Liver (tissue), 3 donors: ENCODE results near the gene ADAP1.

Experiments
- EGR1 ChIP-seq, 2 donors: IDR thresholded peaks; 2 replicates each; pipeline ENCODE4 v1.6.1; 2016 to 2018; ENCODE audit warnings: antibody characterized with exemption in 2 of 2, low read depth in 2 of 2
- JUND ChIP-seq, 2 donors: IDR thresholded peaks; 2 replicates each; pipeline ENCODE4 v1.6.1; 2016; ENCODE audit warnings: antibody characterized with exemption in 2 of 2
- RAD21 ChIP-seq, 2 donors: IDR thresholded peaks; 2 replicates each; pipeline ENCODE4 v1.6.1; 2016; ENCODE audit warnings: antibody characterized with exemption in 2 of 2, mild to moderate bottlenecking in 2 of 2
- TF ChIP-seq, protein P1 (sequence below): IDR thresholded peaks from 2 replicates; pipeline ENCODE4 v1.6.1; 2016; ENCODE audit warnings: antibody characterized with exemption, mild to moderate bottlenecking
- TF ChIP-seq, protein P2 (sequence below): fragments of 150-350 bp; IDR thresholded peaks from 2 replicates; pipeline ENCODE4 v1.5.1; 2017; ENCODE audit warnings: improper control_type of control experiment, low read depth, low read length; ENCODE audit not compliant: missing input control
- TF ChIP-seq, protein P3 (sequence below): IDR thresholded peaks from 2 replicates; pipeline ENCODE4 v1.6.1; 2016; ENCODE audit warnings: antibody characterized with exemption
- donor health status: healthy.
- donor health status: healthy.

DNA sequence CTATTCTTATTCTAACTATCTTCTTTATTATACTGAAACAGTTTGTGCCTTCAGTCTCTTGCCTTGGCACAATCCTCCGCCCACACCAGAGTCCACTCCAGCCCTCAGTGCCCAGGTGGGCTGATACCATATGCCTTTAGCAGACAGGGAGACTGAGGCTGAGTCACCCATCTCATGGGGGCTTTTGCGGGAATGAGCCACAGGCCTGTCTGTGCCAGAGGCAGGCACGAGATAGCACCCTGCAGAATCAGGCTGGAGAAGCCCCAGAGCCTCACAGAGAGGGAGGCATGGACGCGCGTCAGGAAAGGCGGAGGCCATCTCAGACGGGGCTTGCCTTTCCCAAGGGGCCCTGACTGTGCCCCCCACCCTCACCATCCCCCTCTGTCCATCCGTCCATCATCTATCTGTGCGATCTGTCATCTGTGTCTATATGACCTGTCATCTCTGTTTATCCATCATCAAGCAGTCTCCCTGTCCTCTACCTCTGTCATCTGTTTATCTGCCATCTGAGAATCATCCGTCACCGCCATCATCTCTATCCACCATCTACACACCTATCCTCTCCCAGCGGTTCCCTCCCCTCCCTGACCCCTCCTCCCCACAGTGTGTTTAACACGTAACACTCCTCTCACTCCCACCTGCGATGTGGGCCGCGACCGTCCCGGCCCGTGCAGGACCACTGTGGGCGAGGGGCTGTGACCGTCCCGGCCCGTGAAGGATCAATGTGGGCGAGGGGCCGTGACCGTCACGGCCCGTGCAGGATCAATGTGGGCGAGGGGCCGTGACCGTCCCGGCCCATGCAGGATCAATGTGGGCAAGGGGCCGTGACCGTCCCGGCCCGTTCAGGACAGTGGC lies 7.3 kb upstream of the ADAP1 start:
- TF ChIP-seq, protein P1, sequence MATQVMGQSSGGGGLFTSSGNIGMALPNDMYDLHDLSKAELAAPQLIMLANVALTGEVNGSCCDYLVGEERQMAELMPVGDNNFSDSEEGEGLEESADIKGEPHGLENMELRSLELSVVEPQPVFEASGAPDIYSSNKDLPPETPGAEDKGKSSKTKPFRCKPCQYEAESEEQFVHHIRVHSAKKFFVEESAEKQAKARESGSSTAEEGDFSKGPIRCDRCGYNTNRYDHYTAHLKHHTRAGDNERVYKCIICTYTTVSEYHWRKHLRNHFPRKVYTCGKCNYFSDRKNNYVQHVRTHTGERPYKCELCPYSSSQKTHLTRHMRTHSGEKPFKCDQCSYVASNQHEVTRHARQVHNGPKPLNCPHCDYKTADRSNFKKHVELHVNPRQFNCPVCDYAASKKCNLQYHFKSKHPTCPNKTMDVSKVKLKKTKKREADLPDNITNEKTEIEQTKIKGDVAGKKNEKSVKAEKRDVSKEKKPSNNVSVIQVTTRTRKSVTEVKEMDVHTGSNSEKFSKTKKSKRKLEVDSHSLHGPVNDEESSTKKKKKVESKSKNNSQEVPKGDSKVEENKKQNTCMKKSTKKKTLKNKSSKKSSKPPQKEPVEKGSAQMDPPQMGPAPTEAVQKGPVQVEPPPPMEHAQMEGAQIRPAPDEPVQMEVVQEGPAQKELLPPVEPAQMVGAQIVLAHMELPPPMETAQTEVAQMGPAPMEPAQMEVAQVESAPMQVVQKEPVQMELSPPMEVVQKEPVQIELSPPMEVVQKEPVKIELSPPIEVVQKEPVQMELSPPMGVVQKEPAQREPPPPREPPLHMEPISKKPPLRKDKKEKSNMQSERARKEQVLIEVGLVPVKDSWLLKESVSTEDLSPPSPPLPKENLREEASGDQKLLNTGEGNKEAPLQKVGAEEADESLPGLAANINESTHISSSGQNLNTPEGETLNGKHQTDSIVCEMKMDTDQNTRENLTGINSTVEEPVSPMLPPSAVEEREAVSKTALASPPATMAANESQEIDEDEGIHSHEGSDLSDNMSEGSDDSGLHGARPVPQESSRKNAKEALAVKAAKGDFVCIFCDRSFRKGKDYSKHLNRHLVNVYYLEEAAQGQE = no peak
- TF ChIP-seq EGR1 (IDR thresholded peaks at IDR 0.05; ENCODE audit: low read depth in 2 of 2) (no peak), RAD21 (IDR thresholded peaks at IDR 0.05) (no peak), JUND (IDR thresholded peaks at IDR 0.05) (no peak)
- TF ChIP-seq, protein P2, sequence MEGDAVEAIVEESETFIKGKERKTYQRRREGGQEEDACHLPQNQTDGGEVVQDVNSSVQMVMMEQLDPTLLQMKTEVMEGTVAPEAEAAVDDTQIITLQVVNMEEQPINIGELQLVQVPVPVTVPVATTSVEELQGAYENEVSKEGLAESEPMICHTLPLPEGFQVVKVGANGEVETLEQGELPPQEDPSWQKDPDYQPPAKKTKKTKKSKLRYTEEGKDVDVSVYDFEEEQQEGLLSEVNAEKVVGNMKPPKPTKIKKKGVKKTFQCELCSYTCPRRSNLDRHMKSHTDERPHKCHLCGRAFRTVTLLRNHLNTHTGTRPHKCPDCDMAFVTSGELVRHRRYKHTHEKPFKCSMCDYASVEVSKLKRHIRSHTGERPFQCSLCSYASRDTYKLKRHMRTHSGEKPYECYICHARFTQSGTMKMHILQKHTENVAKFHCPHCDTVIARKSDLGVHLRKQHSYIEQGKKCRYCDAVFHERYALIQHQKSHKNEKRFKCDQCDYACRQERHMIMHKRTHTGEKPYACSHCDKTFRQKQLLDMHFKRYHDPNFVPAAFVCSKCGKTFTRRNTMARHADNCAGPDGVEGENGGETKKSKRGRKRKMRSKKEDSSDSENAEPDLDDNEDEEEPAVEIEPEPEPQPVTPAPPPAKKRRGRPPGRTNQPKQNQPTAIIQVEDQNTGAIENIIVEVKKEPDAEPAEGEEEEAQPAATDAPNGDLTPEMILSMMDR = no peak
- TF ChIP-seq, protein P3, sequence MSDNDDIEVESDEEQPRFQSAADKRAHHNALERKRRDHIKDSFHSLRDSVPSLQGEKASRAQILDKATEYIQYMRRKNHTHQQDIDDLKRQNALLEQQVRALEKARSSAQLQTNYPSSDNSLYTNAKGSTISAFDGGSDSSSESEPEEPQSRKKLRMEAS = no peak
